Mucosa of descending colon (tissue), 3 donors: ENCODE data around the gene PLAC1. TPM values are rescaled to one million over a fixed set of nuclear protein-coding genes. Genes with fewer than 3 reads are reported as not detected.

ENCODE experiments used
- ATAC-seq: fragments of 200-7000 bp; cut with Tn5 transposase; one replicate; pipeline ENCODE4 v1.9.1; 2020; ENCODE audit warnings: mild to moderate bottlenecking, moderate library complexity
- DNase-seq, 3 donors: peaks; one replicate each; pipeline ENCODE4 v3.0.0-alpha.2; 2020
- H3K36me3 ChIP-seq: fragments of 200-600 bp; one replicate; pipeline ENCODE4 v1.8.0; 2021; ENCODE audit warnings: low read depth, mild to moderate bottlenecking
- H3K4me1 ChIP-seq: fragments of 200-600 bp; one replicate; pipeline ENCODE4 v1.8.0; 2021; ENCODE audit warnings: low read depth, mild to moderate bottlenecking
- H3K4me3 ChIP-seq: fragments of 200-600 bp; one replicate; pipeline ENCODE4 v1.8.0; 2021; ENCODE audit warnings: mild to moderate bottlenecking
- H3K9me3 ChIP-seq: fragments of 200-600 bp; one replicate; pipeline ENCODE4 v1.8.0; 2021; ENCODE audit warnings: mild to moderate bottlenecking
- intact Hi-C, 2 donors: fragments of 100-400 bp; cut with DNase I in 1 of 2; cut with micrococcal nuclease in 1 of 2; formaldehyde crosslinking; loops; one replicate each; pipeline versions ENCODE4 v1.11.0 to v1.11.1; 2022; cut with DNase I, micrococcal nuclease
- total RNA-seq, 3 donors: library from RNA; stranded (reverse); fragmentation: NEBNext Ultra II Directional in 2 of 3; extraction: Animal tissue kit (Norgen Biotek cat#: 25700) in 2 of 3; gene quantifications; one replicate each; pipeline versions ENCODE4 v1.2.1 to v1.2.4, GENCODE V29; 2021 to 2023
- TF ChIP-seq, protein P1 (sequence below): fragments of 200-600 bp; IDR thresholded peaks from one replicate; pipeline ENCODE4 v1.8.0; 2022; ENCODE audit warnings: antibody characterized with exemption, mild to moderate bottlenecking
- donor health status: DM: no; HTN: no; CAD: no; lungs with moderate emphysema.
- donor health status: DM: no; HTN: no; CAD: no.
- donor health status: DM: no; HTN: yes; CAD: no.

The PLAC1 gene
- total RNA-seq, 3 donors from 2014 or later: not detected

GRCh38 chrX:134676436-134676835, 18.2 kb upstream of the PLAC1 start:
- Histone ChIP-seq H3K4me3 (no peak overlapping the region), H3K4me1 (no peaks in the 10 kb centered on the region), H3K9me3 (no peaks in the 10 kb centered on the region), H3K36me3 (no peaks in the 10 kb centered on the region)
- no peak for ATAC-seq
- DNase-seq: no peak
- TF ChIP-seq, protein P1, sequence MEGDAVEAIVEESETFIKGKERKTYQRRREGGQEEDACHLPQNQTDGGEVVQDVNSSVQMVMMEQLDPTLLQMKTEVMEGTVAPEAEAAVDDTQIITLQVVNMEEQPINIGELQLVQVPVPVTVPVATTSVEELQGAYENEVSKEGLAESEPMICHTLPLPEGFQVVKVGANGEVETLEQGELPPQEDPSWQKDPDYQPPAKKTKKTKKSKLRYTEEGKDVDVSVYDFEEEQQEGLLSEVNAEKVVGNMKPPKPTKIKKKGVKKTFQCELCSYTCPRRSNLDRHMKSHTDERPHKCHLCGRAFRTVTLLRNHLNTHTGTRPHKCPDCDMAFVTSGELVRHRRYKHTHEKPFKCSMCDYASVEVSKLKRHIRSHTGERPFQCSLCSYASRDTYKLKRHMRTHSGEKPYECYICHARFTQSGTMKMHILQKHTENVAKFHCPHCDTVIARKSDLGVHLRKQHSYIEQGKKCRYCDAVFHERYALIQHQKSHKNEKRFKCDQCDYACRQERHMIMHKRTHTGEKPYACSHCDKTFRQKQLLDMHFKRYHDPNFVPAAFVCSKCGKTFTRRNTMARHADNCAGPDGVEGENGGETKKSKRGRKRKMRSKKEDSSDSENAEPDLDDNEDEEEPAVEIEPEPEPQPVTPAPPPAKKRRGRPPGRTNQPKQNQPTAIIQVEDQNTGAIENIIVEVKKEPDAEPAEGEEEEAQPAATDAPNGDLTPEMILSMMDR: no peak
- intact Hi-C loops: no loop called here

GRCh38 chrX:134673123-134673522, 14.9 kb upstream of the PLAC1 start:
- TF ChIP-seq, protein P1: no peak
- ATAC-seq (no peak), DNase-seq (no peak)
- Histone ChIP-seq H3K4me3 (no peak overlapping the region), H3K9me3 (no peaks in the 10 kb centered on the region), H3K36me3 (no peaks in the 10 kb centered on the region), H3K4me1 (no peaks in the 10 kb centered on the region)
- intact Hi-C loops: no loop called here

DNA sequence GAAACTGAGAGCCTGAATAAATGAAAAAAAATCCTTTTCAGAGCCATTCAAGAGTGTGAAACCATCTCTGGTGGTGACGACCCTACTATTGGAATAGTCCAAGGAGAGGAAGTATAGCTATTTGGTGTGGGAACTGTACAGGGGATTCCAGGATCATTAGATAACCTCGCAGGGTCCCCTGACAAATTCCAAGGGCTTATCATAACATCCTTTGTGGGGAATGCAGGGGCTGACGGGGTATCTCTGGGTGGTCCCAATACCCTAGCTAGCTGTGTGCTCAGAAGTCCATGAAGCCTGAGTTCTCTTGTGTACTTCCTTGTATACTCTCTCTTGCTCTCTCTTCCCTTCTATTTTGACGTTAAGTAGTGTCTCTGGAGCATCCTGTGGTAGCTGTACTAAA, 13.8 kb upstream of the PLAC1 start:
- H3K4me3 ChIP-seq: no peak overlapping the region
- intact Hi-C loops: no loop called here

GRCh38 chrX:134671294-134671693, 13.0 kb upstream of the PLAC1 start:
- no peaks in the 10 kb centered on the region for H3K36me3 ChIP-seq
- TF ChIP-seq, protein P1: no peak
- intact Hi-C loops: no loop called here
- no peaks in the 10 kb centered on the region for H3K4me1 ChIP-seq
- ATAC-seq (no peak), DNase-seq (no peak)
- H3K9me3 ChIP-seq: no peaks in the 10 kb centered on the region
- no peak overlapping the region for H3K4me3 ChIP-seq

More for the DNA sequence above, 13.8 kb upstream of the PLAC1 start:
- Histone ChIP-seq H3K4me1 (no peaks in the 10 kb centered on the region), H3K9me3 (no peaks in the 10 kb centered on the region), H3K36me3 (no peaks in the 10 kb centered on the region)
- ATAC-seq (no peak), DNase-seq (no peak)
- TF ChIP-seq, protein P1: no peak

- intact Hi-C loops: no loop called here
- no peaks in the 10 kb centered on the region for H3K9me3 ChIP-seq
- no peaks in the 10 kb centered on the region for H3K4me1 ChIP-seq
- TF ChIP-seq, protein P1: no peak
- ATAC-seq: no peak
- H3K36me3 ChIP-seq: no peaks in the 10 kb centered on the region
- H3K4me3 ChIP-seq: no peak overlapping the region
- DNase-seq: no peak
Measured at GRCh38 chrX:134670134-134670924, 12.1 kb upstream of the PLAC1 start.
